Activated CD4-positive, CD25-positive, alpha-beta regulatory T cell treated with anti-CD3 and anti-CD28 coated beads, Interleukin-2, amount 50 U/mL, for 16 hours (primary cell): Measurements from ENCODE around the gene CRB2.
"Not testable (repeated sequence)": the region's sequence is repeated elsewhere in the genome, so short reads cannot be mapped to it uniquely, and the experiment has no call there.

ENCODE experiments used
- DNase-seq: peaks from one replicate; pipeline ENCODE4 v3.0.0-alpha.2; 2020; ENCODE audit warnings: low read depth, low spot score

Gene CRB2

GRCh38 chr9:123329329-123329955, 26.6 kb upstream of the CRB2 start:
- no peak for DNase-seq

- no peak for DNase-seq
These were observed 24.5 kb upstream of the CRB2 start for GRCh38 chr9:123331346-123332060.

GRCh38 chr9:123333058-123333669, 22.8 kb upstream of the CRB2 start:
- not testable (repeated sequence) for DNase-seq

GRCh38 chr9:123334639-123335038, 21.4 kb upstream of the CRB2 start:
- no peak for DNase-seq

GRCh38 chr9:123335193-123335985, 20.6 kb upstream of the CRB2 start:
- no peak for DNase-seq

- no peak for DNase-seq
These were observed 20.0 kb upstream of the CRB2 start for GRCh38 chr9:123335986-123336329.

GRCh38 chr9:123336449-123336848, 19.5 kb upstream of the CRB2 start:
- no peak for DNase-seq

GRCh38 chr9:123336959-123337358, 19.0 kb upstream of the CRB2 start:
- no peak for DNase-seq

- DNase-seq: no peak
These were observed 18.0 kb upstream of the CRB2 start for GRCh38 chr9:123337971-123338370.

GRCh38 chr9:123338710-123339665, 17.0 kb upstream of the CRB2 start:
- peak; percentile 30 for DNase-seq

GRCh38 chr9:123339666-123340510, 16.1 kb upstream of the CRB2 start:
- DNase-seq: peak; percentile 15

- no peak for DNase-seq
These were observed 14.2 kb upstream of the CRB2 start for GRCh38 chr9:123341816-123342215.

GRCh38 chr9:123342247-123342646, 13.8 kb upstream of the CRB2 start:
- DNase-seq: no peak

- no peak for DNase-seq
These were observed 12.4 kb upstream of the CRB2 start for GRCh38 chr9:123343443-123344191.

GRCh38 chr9:123344192-123344949, 11.6 kb upstream of the CRB2 start:
- no peak for DNase-seq

GRCh38 chr9:123345567-123345955, 10.4 kb upstream of the CRB2 start:
- no peak for DNase-seq

GRCh38 chr9:123346026-123346425, 10.0 kb upstream of the CRB2 start:
- DNase-seq: no peak

GRCh38 chr9:123346826-123347225, 9.2 kb upstream of the CRB2 start:
- no peak for DNase-seq
